T follicular helper cell (primary cell): ENCODE measurements around the gene CTU2.

Experiments used
- DNase-seq: peaks from one replicate; pipeline ENCODE4 v3.0.0-alpha.2; 2020; ENCODE audit warnings: low read depth

CTU2 gene

GRCh38 chr16:88761143-88761534, 54.8 kb downstream of the CTU2 start:
- DNase-seq: no peak

GRCh38 chr16:88761830-88762229, 55.5 kb downstream of the CTU2 start:
- no peak for DNase-seq

GRCh38 chr16:88762258-88762870, 56.1 kb downstream of the CTU2 start:
- DNase-seq: no peak

GRCh38 chr16:88762941-88763340, 56.6 kb downstream of the CTU2 start:
- DNase-seq: no peak

- no peak for DNase-seq
Measured at GRCh38 chr16:88763502-88764053, 57.3 kb downstream of the CTU2 start.

- DNase-seq: no peak
Measured at GRCh38 chr16:88764080-88764479, 57.8 kb downstream of the CTU2 start.

GRCh38 chr16:88764913-88765349, 58.6 kb downstream of the CTU2 start:
- DNase-seq: no peak
